Mesothelial cell of epicardium (in vitro differentiated cells): ENCODE results near the gene SCFD2. TPM values are rescaled to one million over a fixed set of nuclear protein-coding genes. Genes with fewer than 3 reads are reported as not detected.

ENCODE experiments used
- DNase-seq, 2 experiments: peaks; one replicate each; pipeline ENCODE4 v3.0.0; 2021; ENCODE audit warnings: low spot score in 2 of 2; ENCODE audit not compliant: unreplicated experiment in 2 of 2
- H3K27ac Mint-ChIP-seq: 2 replicates; pipeline ENCODE4 v1.8.0; 2021; ENCODE audit warnings: mixed read lengths
- H3K27me3 Mint-ChIP-seq: 2 replicates; pipeline ENCODE4 v1.8.0; 2021; ENCODE audit warnings: low read depth, mixed read lengths
- H3K36me3 Mint-ChIP-seq: 2 replicates; pipeline ENCODE4 v1.8.0; 2021; ENCODE audit warnings: mixed read lengths
- H3K4me1 Mint-ChIP-seq: 2 replicates; pipeline ENCODE4 v1.8.0; 2021; ENCODE audit warnings: mixed read lengths
- H3K4me3 Mint-ChIP-seq: 2 replicates; pipeline ENCODE4 v1.8.0; 2021; ENCODE audit warnings: mild to moderate bottlenecking, moderate library complexity, mixed read lengths
- H3K9me3 Mint-ChIP-seq: 2 replicates; pipeline ENCODE4 v1.8.0; 2021; ENCODE audit warnings: mixed read lengths
- CTCF ChIP-seq: fragments of 200-600 bp; sonication (generic); IDR thresholded peaks from one replicate; pipeline ENCODE4 v1.5.0; 2021; ENCODE audit warnings: antibody characterized with exemption; ENCODE audit not compliant: unreplicated experiment
- total RNA-seq: library from RNA; stranded (reverse); gene quantifications from 3 replicates; pipeline ENCODE4 v1.2.1, GENCODE V29; 2021

Gene SCFD2
- total RNA-seq, 1 donor from 2014 or later: 15.6 TPM

DNA sequence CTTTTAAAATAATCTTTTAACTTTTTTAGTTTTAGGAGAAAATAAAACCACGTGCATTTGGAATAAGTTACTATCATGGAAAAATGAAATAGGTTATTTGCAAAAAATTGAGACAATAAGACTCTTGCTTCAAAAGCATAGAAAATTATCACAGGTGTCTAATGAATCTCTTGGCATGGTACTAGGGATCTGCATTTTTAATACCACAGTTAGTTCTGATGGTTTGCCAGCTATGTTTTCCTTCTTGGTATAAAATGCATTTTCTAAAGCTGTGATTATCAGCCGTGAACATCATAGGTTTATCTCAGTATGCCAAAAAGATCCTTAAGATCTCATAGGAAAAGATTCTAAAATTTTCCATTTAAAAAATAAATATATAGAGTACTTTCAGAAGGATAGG lies 419.9 kb downstream of the SCFD2 start:
- TF ChIP-seq CTCF: no peak
- DNase-seq: no peak
- Mint-ChIP-seq H3K4me3 (no peak overlapping the region), H3K9me3 (peaks cover 3% of the 10 kb centered on the region), H3K4me1 (peaks cover 40% of the 10 kb centered on the region), H3K27me3 (no peaks in the 10 kb centered on the region), H3K27ac (no peak overlapping the region), H3K36me3 (peaks cover 3% of the 10 kb centered on the region)

DNA sequence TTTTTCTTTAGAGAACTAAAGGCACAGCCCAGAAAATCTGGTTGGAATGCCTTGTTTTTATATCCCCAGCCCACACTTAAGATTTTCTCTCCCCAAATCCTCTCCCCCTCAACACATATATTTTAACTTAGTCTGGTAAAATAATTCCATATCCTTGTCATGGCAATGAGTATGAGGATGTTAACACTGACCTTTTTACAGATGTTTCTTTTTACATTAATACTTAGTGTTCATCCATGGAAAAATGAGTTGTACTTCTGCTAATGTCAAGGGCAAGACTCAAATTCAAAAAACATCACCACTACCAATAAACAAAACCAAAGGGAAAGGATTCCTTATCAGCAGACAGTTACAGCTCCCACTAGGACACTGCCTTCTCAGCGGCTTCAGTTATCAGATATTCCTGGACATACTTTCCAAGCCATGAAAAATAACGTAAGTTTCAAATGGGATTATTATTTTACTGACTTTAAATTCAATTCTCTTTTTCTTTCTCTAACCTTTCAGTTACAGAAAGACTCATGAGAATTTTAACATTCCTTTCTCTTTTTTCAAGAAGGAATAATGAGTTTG lies 420.4 kb downstream of the SCFD2 start:
- no peaks in the 10 kb centered on the region for H3K27me3 Mint-ChIP-seq
- TF ChIP-seq CTCF: no peak
- DNase-seq: no peak
- peaks cover 41% of the 10 kb centered on the region for H3K4me1 Mint-ChIP-seq
- peaks cover 3% of the 10 kb centered on the region for H3K36me3 Mint-ChIP-seq
- H3K27ac Mint-ChIP-seq: peak overlapping the region; percentile 92
- peaks cover 3% of the 10 kb centered on the region for H3K9me3 Mint-ChIP-seq
- no peak overlapping the region for H3K4me3 Mint-ChIP-seq

DNA sequence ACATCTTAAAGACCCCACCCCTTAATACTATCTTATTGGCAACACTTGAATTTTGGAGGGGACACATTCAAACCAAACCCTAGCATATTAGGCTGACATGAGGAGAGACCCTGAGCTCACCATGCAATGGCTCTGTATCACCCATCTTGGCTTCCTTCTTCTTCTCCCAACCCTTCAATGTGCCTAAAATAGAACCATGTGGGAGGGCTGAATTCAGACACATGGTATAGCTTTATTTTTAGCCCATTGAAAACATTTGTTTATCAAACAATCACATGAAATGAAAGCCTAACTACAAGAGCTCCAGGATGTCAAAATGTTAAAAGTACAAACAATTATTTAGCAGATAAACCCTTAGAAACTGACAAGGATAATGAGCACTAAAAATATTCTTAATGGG lies 422.2 kb downstream of the SCFD2 start:
- no peak for DNase-seq
- Mint-ChIP-seq H3K27me3 (no peaks in the 10 kb centered on the region), H3K27ac (no peak overlapping the region), H3K9me3 (no peaks in the 10 kb centered on the region), H3K4me1 (peaks cover 26% of the 10 kb centered on the region), H3K36me3 (no peaks in the 10 kb centered on the region), H3K4me3 (no peak overlapping the region)
- no peak for TF ChIP-seq CTCF

DNA sequence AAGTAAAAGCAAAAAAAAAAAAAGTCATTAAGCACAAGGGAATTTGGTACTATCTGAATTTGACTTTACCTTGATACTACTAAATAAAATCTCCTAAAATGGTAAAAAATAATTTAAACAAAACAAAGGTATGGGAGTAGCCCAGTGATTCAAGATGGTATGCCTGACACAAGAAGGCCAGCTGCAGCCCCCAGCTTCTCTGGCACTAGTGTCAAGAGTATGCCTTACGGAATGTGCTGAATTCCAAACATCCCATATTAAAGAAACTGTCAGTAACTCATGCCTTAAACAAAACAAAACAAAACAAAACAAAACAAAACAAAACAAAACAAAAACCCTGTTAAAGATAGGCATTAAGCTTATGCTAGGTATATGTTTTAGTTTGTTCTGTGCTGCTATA lies 422.9 kb downstream of the SCFD2 start:
- TF ChIP-seq CTCF: no peak
- DNase-seq: no peak
- Mint-ChIP-seq H3K27me3 (no peaks in the 10 kb centered on the region), H3K36me3 (no peaks in the 10 kb centered on the region), H3K27ac (no peak overlapping the region), H3K9me3 (no peaks in the 10 kb centered on the region), H3K4me3 (no peak overlapping the region), H3K4me1 (peaks cover 20% of the 10 kb centered on the region)

GRCh38 chr4:52941450-52941849 lies 424.4 kb downstream of the SCFD2 start:
- Mint-ChIP-seq H3K9me3 (no peaks in the 10 kb centered on the region), H3K4me1 (peaks cover 10% of the 10 kb centered on the region), H3K36me3 (no peaks in the 10 kb centered on the region), H3K27ac (no peak overlapping the region), H3K27me3 (no peaks in the 10 kb centered on the region), H3K4me3 (no peak overlapping the region)
- TF ChIP-seq CTCF: no peak
- no peak for DNase-seq

- no peaks in the 10 kb centered on the region for H3K27me3 Mint-ChIP-seq
- peaks cover 4% of the 10 kb centered on the region for H3K4me1 Mint-ChIP-seq
- no peak for DNase-seq
- no peaks in the 10 kb centered on the region for H3K9me3 Mint-ChIP-seq
- H3K4me3 Mint-ChIP-seq: no peak overlapping the region
- no peak for TF ChIP-seq CTCF
- no peak overlapping the region for H3K27ac Mint-ChIP-seq
- no peaks in the 10 kb centered on the region for H3K36me3 Mint-ChIP-seq
Observed at GRCh38 chr4:52939739-52940138, 426.1 kb downstream of the SCFD2 start.
